Measurements from ENCODE around the gene MYH7. TPM values are rescaled to one million over a fixed set of nuclear protein-coding genes. Genes with fewer than 3 reads are reported as not detected.
A peak's percentile ranks its signal among the peaks of the same experiment; 100 is the strongest.

The MYH7 gene
- under 1 TPM; 0.05 to 0.56 TPM for total RNA-seq

DNA sequence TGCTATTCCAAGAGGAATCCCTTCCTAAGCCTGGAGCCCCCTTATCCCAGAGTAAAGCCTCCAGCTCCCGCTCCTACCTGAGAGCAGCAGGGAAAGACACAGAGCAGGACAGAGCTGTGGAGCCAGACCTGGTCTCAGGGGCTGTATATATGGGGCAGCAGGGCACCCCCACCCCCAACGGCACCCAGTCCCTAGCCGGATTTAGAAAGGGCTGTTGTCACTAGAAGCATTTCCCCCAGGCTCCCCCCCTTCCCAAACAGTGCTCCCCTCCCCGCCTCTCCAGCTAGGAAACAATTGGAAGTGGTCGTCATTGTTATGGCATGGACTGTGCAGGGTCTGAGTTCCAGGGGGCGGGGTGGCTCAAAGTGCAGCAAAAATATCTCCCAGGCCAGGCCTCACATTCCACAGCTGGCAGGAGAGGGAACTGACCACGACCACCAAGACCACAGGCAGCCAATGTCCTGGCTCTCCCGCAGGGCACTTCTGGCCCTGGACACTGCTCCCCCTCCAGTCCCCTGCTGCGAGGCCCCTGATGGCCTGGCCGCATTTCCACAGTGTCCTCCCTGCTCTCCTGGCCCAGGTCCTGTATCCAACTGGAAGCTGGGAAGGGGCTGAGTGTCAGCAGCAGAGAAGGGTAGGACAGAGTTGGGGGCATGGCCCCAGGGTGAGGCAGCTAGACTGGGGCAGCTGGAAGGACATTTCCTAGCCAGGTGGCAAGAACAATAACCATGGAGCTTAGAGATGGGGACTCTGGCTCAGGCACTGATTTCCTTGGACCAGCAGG is at the start of gene MYH7:
TSS of gene MYH7 (minus strand) at position 118 of the 784 bp plus-strand sequence. CDS start 1,928 bp downstream, outside the sequence.
- no peak within 1 kb of the TSS for H3K27ac Mint-ChIP-seq
- no peaks in the 10 kb centered on the region for H3K36me3 Mint-ChIP-seq (ENCODE audit: insufficient read depth in 2 of 2)
- H3K27me3 Mint-ChIP-seq (ENCODE audit: low read depth), result peaks cover 11% of the 10 kb centered on the region
- no peaks in the 10 kb centered on the region for H3K4me1 Mint-ChIP-seq (ENCODE audit: low read depth)
- ATAC-seq (replicated peaks in 1 of 2) (no peak), DNase-seq (no peak)
- H3K9me3 Mint-ChIP-seq, result no peaks in the 10 kb centered on the region
- H3K4me3 Mint-ChIP-seq, result no peak within 1 kb of the TSS

- no peaks in the 10 kb centered on the region for H3K4me1 Mint-ChIP-seq (ENCODE audit: low read depth)
- no peak overlapping the region for H3K27ac Mint-ChIP-seq
- H3K27me3 Mint-ChIP-seq (ENCODE audit: low read depth), result no peaks in the 10 kb centered on the region
- peak; percentile 13 to 17 for DNase-seq
- ATAC-seq (replicated peaks in 1 of 2), result peak; percentile 60 to 61
- no peaks in the 10 kb centered on the region for H3K9me3 Mint-ChIP-seq
- H3K4me3 Mint-ChIP-seq, result no peak overlapping the region
- H3K36me3 Mint-ChIP-seq (ENCODE audit: insufficient read depth in 2 of 2), result peaks cover 1 to 3% of the 10 kb centered on the region in 2 donors
Measured at GRCh38 chr14:23483236-23483854, 47.9 kb upstream of the MYH7 start.

DNA sequence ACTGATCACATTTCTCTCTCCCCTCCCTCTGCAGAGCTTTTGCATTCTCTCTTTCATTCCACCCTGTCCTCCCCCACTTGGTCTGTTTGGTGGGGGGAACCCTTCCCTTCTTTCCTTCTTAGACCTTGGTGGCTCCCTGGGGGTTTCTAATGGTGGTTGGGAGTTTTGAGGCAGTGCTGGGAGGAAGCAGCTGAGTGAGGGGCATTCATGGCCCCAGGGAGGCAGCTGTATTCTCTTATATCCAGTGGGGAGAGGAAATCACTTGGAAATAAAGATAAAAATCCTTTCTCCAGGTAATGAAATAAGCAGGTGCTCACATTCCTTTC is 47.3 kb upstream of the MYH7 start:
- DNase-seq, result no peak
- H3K36me3 Mint-ChIP-seq (ENCODE audit: insufficient read depth in 2 of 2), result peaks cover 2 to 6% of the 10 kb centered on the region in 2 donors
- no peak for ATAC-seq (replicated peaks in 1 of 2)
- no peaks in the 10 kb centered on the region for H3K9me3 Mint-ChIP-seq
- no peaks in the 10 kb centered on the region for H3K27me3 Mint-ChIP-seq (ENCODE audit: low read depth)
- no peak overlapping the region for H3K27ac Mint-ChIP-seq
- no peaks in the 10 kb centered on the region for H3K4me1 Mint-ChIP-seq (ENCODE audit: low read depth)
- H3K4me3 Mint-ChIP-seq, result no peak overlapping the region

- no peak overlapping the region for H3K27ac Mint-ChIP-seq
- ATAC-seq (replicated peaks in 1 of 2) (no peak), DNase-seq (no peak)
- H3K36me3 Mint-ChIP-seq (ENCODE audit: insufficient read depth in 2 of 2), result peaks cover 4 to 10% of the 10 kb centered on the region in 2 donors
- H3K9me3 Mint-ChIP-seq, result no peaks in the 10 kb centered on the region
- H3K27me3 Mint-ChIP-seq (ENCODE audit: low read depth), result no peaks in the 10 kb centered on the region
- H3K4me1 Mint-ChIP-seq (ENCODE audit: low read depth), result no peaks in the 10 kb centered on the region
- no peak overlapping the region for H3K4me3 Mint-ChIP-seq
Measured at GRCh38 chr14:23481979-23482822, 46.7 kb upstream of the MYH7 start.

GRCh38 chr14:23481362-23481970 is 46.0 kb upstream of the MYH7 start:
- no peak overlapping the region for H3K4me3 Mint-ChIP-seq
- ATAC-seq (replicated peaks in 1 of 2) (no peak), DNase-seq (no peak)
- H3K27ac Mint-ChIP-seq, result no peak overlapping the region
- H3K4me1 Mint-ChIP-seq (ENCODE audit: low read depth), result no peaks in the 10 kb centered on the region
- H3K27me3 Mint-ChIP-seq (ENCODE audit: low read depth), result no peaks in the 10 kb centered on the region
- H3K36me3 Mint-ChIP-seq (ENCODE audit: insufficient read depth in 2 of 2), result peaks cover 8 to 16% of the 10 kb centered on the region in 2 donors
- H3K9me3 Mint-ChIP-seq, result no peaks in the 10 kb centered on the region

DNA sequence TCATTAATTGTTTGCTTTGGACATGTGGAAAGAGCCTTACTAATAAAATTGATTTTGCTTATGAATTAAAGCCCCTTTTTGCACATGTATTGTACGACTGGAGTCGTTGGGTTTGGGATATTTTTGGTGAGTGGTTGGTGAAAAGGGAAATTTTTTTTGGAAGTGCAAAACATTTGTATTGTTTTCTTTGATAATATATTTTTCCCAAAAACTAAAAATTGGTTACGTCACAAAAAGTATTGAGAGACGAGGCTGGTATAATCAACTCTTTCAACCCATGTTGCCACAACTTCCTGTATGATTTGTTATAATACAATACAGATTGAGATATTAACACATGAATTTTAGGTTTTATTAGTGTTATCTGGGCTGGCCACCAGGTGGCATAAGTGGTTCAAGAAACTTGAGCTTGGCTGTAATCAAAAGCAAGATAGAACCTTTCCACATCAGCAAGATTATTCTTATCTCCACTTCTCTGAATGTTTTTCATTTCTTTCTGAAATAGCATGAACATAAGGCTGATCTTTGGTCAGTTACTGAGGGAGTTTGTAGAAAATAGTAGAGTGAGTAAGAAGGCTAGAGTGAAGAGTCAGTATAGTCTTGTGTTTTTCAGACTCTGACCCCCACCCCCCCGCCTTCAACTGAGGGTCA is 42.8 kb upstream of the MYH7 start:
- Mint-ChIP-seq H3K27me3 (ENCODE audit: low read depth) (no peaks in the 10 kb centered on the region), H3K4me3 (no peak overlapping the region), H3K9me3 (no peaks in the 10 kb centered on the region), H3K36me3 (ENCODE audit: insufficient read depth in 2 of 2) (peaks cover 11 to 33% of the 10 kb centered on the region in 2 donors), H3K4me1 (ENCODE audit: low read depth) (no peaks in the 10 kb centered on the region), H3K27ac (peak overlapping the region; percentile 41)
- ATAC-seq (replicated peaks in 1 of 2) (peak; percentile 28 to 46), DNase-seq (peak; percentile 56 to 57)

DNA sequence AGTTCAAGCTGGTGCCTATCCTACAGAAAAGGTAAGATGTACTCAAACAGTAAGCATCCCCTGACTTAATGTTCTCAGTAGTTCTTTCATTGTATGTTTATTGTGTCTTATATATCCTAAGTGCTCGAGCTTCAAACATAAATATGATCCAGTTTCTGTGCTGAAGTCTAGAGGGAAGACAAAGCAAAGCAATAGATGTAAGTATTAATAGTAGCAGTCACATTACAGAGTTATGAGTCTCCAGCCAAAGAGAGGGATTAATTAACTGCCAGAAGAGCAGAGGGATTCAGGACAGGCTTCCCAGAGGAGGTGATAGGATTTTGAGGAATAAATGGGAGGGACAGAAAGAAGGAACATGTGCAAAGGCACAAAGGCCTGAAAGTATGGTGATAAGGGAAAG is 35.5 kb upstream of the MYH7 start:
- DNase-seq, result no peak
- H3K4me1 Mint-ChIP-seq (ENCODE audit: low read depth), result peaks cover 11% of the 10 kb centered on the region
- H3K4me3 Mint-ChIP-seq, result no peak overlapping the region
- peaks cover 2 to 30% of the 10 kb centered on the region in 2 donors for H3K36me3 Mint-ChIP-seq (ENCODE audit: insufficient read depth in 2 of 2)
- no peak for ATAC-seq (replicated peaks in 1 of 2)
- peak overlapping the region; percentile 83 for H3K27ac Mint-ChIP-seq
- no peaks in the 10 kb centered on the region for H3K9me3 Mint-ChIP-seq
- no peaks in the 10 kb centered on the region for H3K27me3 Mint-ChIP-seq (ENCODE audit: low read depth)

DNA sequence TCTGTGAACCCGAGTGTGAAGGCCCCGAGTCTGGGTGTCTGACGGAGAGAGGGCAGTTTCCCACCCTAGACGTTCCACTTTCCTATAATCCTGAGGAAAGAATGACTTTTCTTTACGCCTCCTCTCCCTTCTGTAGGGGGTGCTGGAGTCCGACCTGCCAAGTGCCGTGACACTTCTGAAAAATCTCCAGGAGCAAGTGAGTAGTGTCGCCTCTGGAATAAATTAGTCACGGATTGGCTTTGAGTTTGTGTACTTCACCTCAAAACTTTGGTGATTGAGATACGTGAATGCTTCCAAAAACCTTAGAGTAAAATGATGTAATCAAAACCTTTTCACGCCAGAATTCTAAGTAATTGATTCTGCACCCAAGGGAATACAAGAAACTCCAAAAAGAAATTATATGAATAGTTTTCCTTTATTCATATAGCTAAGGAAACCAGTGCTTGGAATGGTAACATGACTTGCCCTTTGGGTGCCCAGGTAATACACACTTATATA is 34.5 kb upstream of the MYH7 start:
- DNase-seq (peak in 1 of 2 donors; percentile 28), ATAC-seq (replicated peaks in 1 of 2) (peak; percentile 7 to 12)
- Mint-ChIP-seq H3K27me3 (ENCODE audit: low read depth) (no peaks in the 10 kb centered on the region), H3K4me3 (no peak overlapping the region), H3K4me1 (ENCODE audit: low read depth) (peaks cover 11% of the 10 kb centered on the region), H3K36me3 (ENCODE audit: insufficient read depth in 2 of 2) (peaks cover 2 to 23% of the 10 kb centered on the region in 2 donors), H3K27ac (no peak overlapping the region), H3K9me3 (no peaks in the 10 kb centered on the region)

- Mint-ChIP-seq H3K4me1 (ENCODE audit: low read depth) (peaks cover 11% of the 10 kb centered on the region), H3K4me3 (no peak within 1 kb of the TSS), H3K27me3 (ENCODE audit: low read depth) (no peaks in the 10 kb centered on the region)
Measured at GRCh38 chr14:23469127-23469905, 33.9 kb upstream of the MYH7 start, which contains the start of gene NGDN. Gene NGDN (plus strand): TSS chr14:23469703. CDS start chr14:23469716, 13 bp downstream.

DNA sequence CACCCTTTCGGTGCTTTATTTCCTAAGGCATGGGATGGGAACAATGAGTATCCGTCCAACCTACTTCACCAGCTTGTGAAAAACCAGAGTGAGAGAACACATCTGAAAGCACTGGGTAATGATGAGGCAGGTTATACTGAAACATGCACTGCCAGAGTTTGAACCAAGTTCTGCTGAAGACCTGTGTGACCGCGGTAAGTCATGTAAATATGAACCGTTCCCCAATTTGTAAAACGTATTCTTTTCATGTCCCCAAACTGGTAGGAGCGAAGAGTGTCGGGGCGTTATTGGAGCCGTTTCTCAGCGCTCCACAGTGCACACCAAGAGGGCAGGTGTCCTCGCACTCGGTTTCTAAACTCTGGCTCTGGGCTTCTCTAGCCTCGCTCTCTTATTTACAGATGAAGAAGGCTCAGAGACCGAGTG is 33.3 kb upstream of the MYH7 start:
- DNase-seq (no peak), ATAC-seq (replicated peaks in 1 of 2) (no peak)
- peaks cover 0 to 19% of the 10 kb centered on the region in 2 donors for H3K36me3 Mint-ChIP-seq (ENCODE audit: insufficient read depth in 2 of 2)
- no peak overlapping the region for H3K4me3 Mint-ChIP-seq
- peaks cover 11% of the 10 kb centered on the region for H3K4me1 Mint-ChIP-seq (ENCODE audit: low read depth)
- H3K27ac Mint-ChIP-seq, result peak overlapping the region; percentile 54
- H3K9me3 Mint-ChIP-seq, result no peaks in the 10 kb centered on the region
- H3K27me3 Mint-ChIP-seq (ENCODE audit: low read depth), result no peaks in the 10 kb centered on the region

More at GRCh38 chr14:23469127-23469905, 33.9 kb upstream of the MYH7 start, which contains the start of gene NGDN:
- Mint-ChIP-seq H3K27ac (peak within 1 kb of the TSS; percentile 83), H3K9me3 (no peaks in the 10 kb centered on the region), H3K36me3 (ENCODE audit: insufficient read depth in 2 of 2) (peaks cover under 1 to 19% of the 10 kb centered on the region in 2 donors)
- ATAC-seq (replicated peaks in 1 of 2), result peak; percentile 94 to 95
- DNase-seq, result peak; percentile 90 to 92

DNA sequence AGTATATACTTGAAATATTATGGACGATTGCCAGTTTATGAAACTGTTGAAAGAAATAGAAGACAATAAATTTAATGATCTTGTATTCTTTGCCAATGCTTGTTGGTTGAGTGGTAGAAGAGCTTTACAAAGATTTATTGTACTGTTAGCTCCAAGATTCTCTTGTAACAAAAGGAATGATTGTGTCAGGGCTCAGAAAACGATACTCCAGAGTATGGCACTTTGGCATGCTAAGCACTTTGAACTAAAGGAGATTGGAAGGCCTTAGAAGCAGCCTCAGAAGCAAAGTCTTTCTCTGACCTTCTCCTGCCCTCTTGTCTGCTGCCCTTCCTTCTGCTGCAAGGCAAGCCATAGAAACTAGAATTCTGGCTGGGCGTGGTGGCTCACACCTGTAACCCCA is 29.8 kb upstream of the MYH7 start:
- H3K9me3 Mint-ChIP-seq, result no peaks in the 10 kb centered on the region
- H3K4me1 Mint-ChIP-seq (ENCODE audit: low read depth), result no peaks in the 10 kb centered on the region
- H3K27me3 Mint-ChIP-seq (ENCODE audit: low read depth), result peaks cover 8% of the 10 kb centered on the region
- ATAC-seq (replicated peaks in 1 of 2) (no peak), DNase-seq (no peak)
- no peak overlapping the region for H3K4me3 Mint-ChIP-seq
- no peak overlapping the region for H3K27ac Mint-ChIP-seq
- no peaks in the 10 kb centered on the region for H3K36me3 Mint-ChIP-seq (ENCODE audit: insufficient read depth in 2 of 2)

Measured in activated T-cell treated with anti-CD3 and anti-CD28 coated beads, Interleukin-2, amount 50 U/mL, for 72 hours (primary cell).